RWPE1 (cell line): ENCODE data around the gene CD44.

Source experiments
- CTCF ChIA-PET: fragments of 350-600 bp; sonication (Branson Sonifier 250); formaldehyde crosslinking; extraction: SDS; loops from one replicate; lab custom pipeline; 2021; lab: Yijun Ruan, JAX
- POLR2A ChIA-PET: fragments of 400-600 bp; formaldehyde crosslinking; extraction: SDS; loops from one replicate; lab custom pipeline; 2020; ENCODE audit warnings: antibody characterized with exemption; ENCODE audit not compliant: low non-redundant PET; lab: Yijun Ruan, JAX
- DNase-seq: peaks from one replicate; pipeline ENCODE4 v3.0.0; 2012; ENCODE audit warnings: low spot score
- H3K27ac ChIP-seq: fragments of 450-650 bp; 2 replicates; pipeline ENCODE4 v1.5.1; 2017
- CTCF ChIP-seq: fragments of 450-650 bp; conservative IDR thresholded peaks from 2 replicates; pipeline ENCODE4 v1.5.1; 2017; ENCODE audit warnings: low read depth, mild to moderate bottlenecking

The CD44 gene

GRCh38 chr11:35135222-35135621 is 3.7 kb upstream of the CD44 start:
- ChIA-PET POLR2A (no interaction called here), CTCF (no interaction called here)
- TF ChIP-seq CTCF: no peak
- DNase-seq: no peak
- no peak overlapping the region for H3K27ac ChIP-seq

- no peak overlapping the region for H3K27ac ChIP-seq
- CTCF ChIA-PET: interaction anchor here (0.7 kb wide), 1 partner anchor 101 kb away, joined by 3 read pairs; no protein-coding TSS in a partner anchor
- no peak for DNase-seq
- TF ChIP-seq CTCF: no peak
- POLR2A ChIA-PET: no interaction called here
These were observed 2.7 kb upstream of the CD44 start for GRCh38 chr11:35136311-35136710.

GRCh38 chr11:35138058-35138457 is 913 bp upstream of the CD44 start:
- POLR2A ChIA-PET: interaction anchor here (0.7 kb wide), 1 partner anchor 35 kb away, joined by 3 read pairs; no protein-coding TSS in a partner anchor
- CTCF ChIA-PET: interaction anchor here (0.9 kb wide), 1 partner anchor 163 kb away, joined by 3 read pairs; no protein-coding TSS in a partner anchor
- H3K27ac ChIP-seq: peak overlapping the region; percentile 96
- TF ChIP-seq CTCF: no peak
- no peak for DNase-seq

GRCh38 chr11:35138606-35138942 is 397 bp upstream of the CD44 start:
- H3K27ac ChIP-seq: peak overlapping the region; percentile 96
- CTCF ChIA-PET: interaction anchor here (0.6 to 0.9 kb wide), 3 partner anchors 164 to 274 kb away, joined by 3 to 4 read pairs (median 3); no protein-coding TSS in a partner anchor
- TF ChIP-seq CTCF: no peak
- POLR2A ChIA-PET: interaction anchor here (0.7 kb wide), 1 partner anchor 34 kb away, joined by 3 read pairs; no protein-coding TSS in a partner anchor
- no peak for DNase-seq

GRCh38 chr11:35139722-35140282 is 831 bp downstream of the CD44 start:
- TF ChIP-seq CTCF: no peak
- H3K27ac ChIP-seq: peak overlapping the region; percentile 96
- DNase-seq: no peak
- CTCF ChIA-PET: interaction anchor here (0.5 to 0.6 kb wide), 2 partner anchors 33 to 51 kb away, joined by 3 to 5 read pairs; no protein-coding TSS in a partner anchor
- POLR2A ChIA-PET: interaction anchor here (0.7 to 1.0 kb wide), 3 partner anchors 25 to 141 kb away, joined by 3 read pairs; no protein-coding TSS in a partner anchor

- DNase-seq: no peak
- ChIA-PET POLR2A (interaction anchor here (0.5 to 1.2 kb wide), 2 partner anchors 25 to 225 kb away, joined by 3 read pairs; no protein-coding TSS in a partner anchor), CTCF (no interaction called here)
- TF ChIP-seq CTCF: no peak
- peak overlapping the region; percentile 96 for H3K27ac ChIP-seq
These were observed 2.1 kb downstream of the CD44 start for GRCh38 chr11:35141071-35141470.
